Measurements from ENCODE around the gene FAM163B.
"Not testable (repeated sequence)": the region's sequence is repeated elsewhere in the genome, so short reads cannot be mapped to it uniquely, and the experiment has no call there.

The FAM163B gene

GRCh38 chr9:133639613-133640012 lies 30.4 kb upstream of the FAM163B start:
- no peak for DNase-seq

GRCh38 chr9:133638711-133639110 lies 29.5 kb upstream of the FAM163B start:
- DNase-seq, result no peak

- DNase-seq, result no peak
These were observed 28.9 kb upstream of the FAM163B start for GRCh38 chr9:133638076-133638475.

- DNase-seq, result no peak
These were observed 28.4 kb upstream of the FAM163B start for GRCh38 chr9:133637451-133638055.

GRCh38 chr9:133636902-133637301 lies 27.7 kb upstream of the FAM163B start:
- no peak for DNase-seq

GRCh38 chr9:133635533-133636531 lies 26.6 kb upstream of the FAM163B start, which contains the start of gene DBH:
Gene DBH, plus strand, starts transcription at chr9:133636363. Its CDS starts 9 bp downstream, at chr9:133636372.
- no peak for DNase-seq

- no peak for DNase-seq
These were observed 25.9 kb upstream of the FAM163B start for GRCh38 chr9:133635098-133635497.

- no peak for DNase-seq
These were observed 25.0 kb upstream of the FAM163B start for GRCh38 chr9:133634081-133634691.

- no peak for DNase-seq
These were observed 24.5 kb upstream of the FAM163B start for GRCh38 chr9:133633681-133634080.

GRCh38 chr9:133632806-133633680 lies 23.9 kb upstream of the FAM163B start:
- DNase-seq, result no peak

GRCh38 chr9:133631111-133631510 lies 21.9 kb upstream of the FAM163B start:
- DNase-seq, result no peak

GRCh38 chr9:133629221-133630110 lies 20.3 kb upstream of the FAM163B start:
- DNase-seq, result no peak

- DNase-seq, result no peak
These were observed 19.6 kb upstream of the FAM163B start for GRCh38 chr9:133628766-133629165.

- DNase-seq, result no peak
These were observed 18.2 kb upstream of the FAM163B start for GRCh38 chr9:133627341-133627740.

- not testable (repeated sequence) for DNase-seq
These were observed 16.8 kb upstream of the FAM163B start for GRCh38 chr9:133626008-133626407.

- DNase-seq, result no peak
These were observed 13.4 kb upstream of the FAM163B start for GRCh38 chr9:133622555-133622954.

GRCh38 chr9:133621725-133622267 lies 12.6 kb upstream of the FAM163B start:
- DNase-seq, result no peak

GRCh38 chr9:133619791-133620190 lies 10.6 kb upstream of the FAM163B start:
- DNase-seq, result no peak

GRCh38 chr9:133618726-133619125 lies 9.5 kb upstream of the FAM163B start:
- no peak for DNase-seq

GRCh38 chr9:133616643-133617405 lies 7.6 kb upstream of the FAM163B start:
- DNase-seq, result no peak
